ENCODE data around the gene CYTIP.

- TF ChIP-seq, protein P1, sequence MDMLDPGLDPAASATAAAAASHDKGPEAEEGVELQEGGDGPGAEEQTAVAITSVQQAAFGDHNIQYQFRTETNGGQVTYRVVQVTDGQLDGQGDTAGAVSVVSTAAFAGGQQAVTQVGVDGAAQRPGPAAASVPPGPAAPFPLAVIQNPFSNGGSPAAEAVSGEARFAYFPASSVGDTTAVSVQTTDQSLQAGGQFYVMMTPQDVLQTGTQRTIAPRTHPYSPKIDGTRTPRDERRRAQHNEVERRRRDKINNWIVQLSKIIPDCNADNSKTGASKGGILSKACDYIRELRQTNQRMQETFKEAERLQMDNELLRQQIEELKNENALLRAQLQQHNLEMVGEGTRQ (CRISPR knock-in tag; IDR thresholded peaks at IDR 0.05): no peak
- TF ChIP-seq, protein P2, sequence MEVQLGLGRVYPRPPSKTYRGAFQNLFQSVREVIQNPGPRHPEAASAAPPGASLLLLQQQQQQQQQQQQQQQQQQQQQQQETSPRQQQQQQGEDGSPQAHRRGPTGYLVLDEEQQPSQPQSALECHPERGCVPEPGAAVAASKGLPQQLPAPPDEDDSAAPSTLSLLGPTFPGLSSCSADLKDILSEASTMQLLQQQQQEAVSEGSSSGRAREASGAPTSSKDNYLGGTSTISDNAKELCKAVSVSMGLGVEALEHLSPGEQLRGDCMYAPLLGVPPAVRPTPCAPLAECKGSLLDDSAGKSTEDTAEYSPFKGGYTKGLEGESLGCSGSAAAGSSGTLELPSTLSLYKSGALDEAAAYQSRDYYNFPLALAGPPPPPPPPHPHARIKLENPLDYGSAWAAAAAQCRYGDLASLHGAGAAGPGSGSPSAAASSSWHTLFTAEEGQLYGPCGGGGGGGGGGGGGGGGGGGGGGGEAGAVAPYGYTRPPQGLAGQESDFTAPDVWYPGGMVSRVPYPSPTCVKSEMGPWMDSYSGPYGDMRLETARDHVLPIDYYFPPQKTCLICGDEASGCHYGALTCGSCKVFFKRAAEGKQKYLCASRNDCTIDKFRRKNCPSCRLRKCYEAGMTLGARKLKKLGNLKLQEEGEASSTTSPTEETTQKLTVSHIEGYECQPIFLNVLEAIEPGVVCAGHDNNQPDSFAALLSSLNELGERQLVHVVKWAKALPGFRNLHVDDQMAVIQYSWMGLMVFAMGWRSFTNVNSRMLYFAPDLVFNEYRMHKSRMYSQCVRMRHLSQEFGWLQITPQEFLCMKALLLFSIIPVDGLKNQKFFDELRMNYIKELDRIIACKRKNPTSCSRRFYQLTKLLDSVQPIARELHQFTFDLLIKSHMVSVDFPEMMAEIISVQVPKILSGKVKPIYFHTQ (CRISPR knock-in tag; IDR thresholded peaks at IDR 0.05): no peak
- TF ChIP-seq, protein P3, sequence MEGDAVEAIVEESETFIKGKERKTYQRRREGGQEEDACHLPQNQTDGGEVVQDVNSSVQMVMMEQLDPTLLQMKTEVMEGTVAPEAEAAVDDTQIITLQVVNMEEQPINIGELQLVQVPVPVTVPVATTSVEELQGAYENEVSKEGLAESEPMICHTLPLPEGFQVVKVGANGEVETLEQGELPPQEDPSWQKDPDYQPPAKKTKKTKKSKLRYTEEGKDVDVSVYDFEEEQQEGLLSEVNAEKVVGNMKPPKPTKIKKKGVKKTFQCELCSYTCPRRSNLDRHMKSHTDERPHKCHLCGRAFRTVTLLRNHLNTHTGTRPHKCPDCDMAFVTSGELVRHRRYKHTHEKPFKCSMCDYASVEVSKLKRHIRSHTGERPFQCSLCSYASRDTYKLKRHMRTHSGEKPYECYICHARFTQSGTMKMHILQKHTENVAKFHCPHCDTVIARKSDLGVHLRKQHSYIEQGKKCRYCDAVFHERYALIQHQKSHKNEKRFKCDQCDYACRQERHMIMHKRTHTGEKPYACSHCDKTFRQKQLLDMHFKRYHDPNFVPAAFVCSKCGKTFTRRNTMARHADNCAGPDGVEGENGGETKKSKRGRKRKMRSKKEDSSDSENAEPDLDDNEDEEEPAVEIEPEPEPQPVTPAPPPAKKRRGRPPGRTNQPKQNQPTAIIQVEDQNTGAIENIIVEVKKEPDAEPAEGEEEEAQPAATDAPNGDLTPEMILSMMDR (IDR thresholded peaks at IDR 0.05): no peak
- TF ChIP-seq IRF2 (CRISPR knock-in tag; IDR thresholded peaks at IDR 0.05; ENCODE audit: borderline replicate concordance, low read depth): no peak
- no peak for TF ChIP-seq FOXJ3 (CRISPR knock-in tag; IDR thresholded peaks at IDR 0.05; ENCODE audit: borderline replicate concordance)
- no peak for TF ChIP-seq NR2C2 (CRISPR knock-in tag; IDR thresholded peaks at IDR 0.05)
- no peak for TF ChIP-seq NFYB (CRISPR knock-in tag; conservative IDR thresholded peaks at IDR 0.05; ENCODE audit: low read depth)
- TF ChIP-seq ZNF396 (CRISPR knock-in tag; IDR thresholded peaks at IDR 0.05; ENCODE audit: borderline replicate concordance): no peak
- no peak for TF ChIP-seq MXD4 (CRISPR knock-in tag; IDR thresholded peaks at IDR 0.05; ENCODE audit: borderline replicate concordance)
- TF ChIP-seq NR1H2 (CRISPR knock-in tag; IDR thresholded peaks at IDR 0.05): no peak
- no peak for TF ChIP-seq SP1 (CRISPR knock-in tag; conservative IDR thresholded peaks at IDR 0.05)
- TF ChIP-seq KAT7 (CRISPR knock-in tag; IDR thresholded peaks at IDR 0.05; ENCODE audit: borderline replicate concordance): no peak
Measured at GRCh38 chr2:157420771-157421323, 23.0 kb downstream of the CYTIP start.
